ENCODE data around the gene ZBTB45.

GRCh38 chr19:58560007-58560887 lies 40.6 kb upstream of the ZBTB45 start:
- no peak for TF ChIP-seq POLR2A (IDR thresholded peaks at IDR 0.05; ENCODE audit: low read length)
- TF ChIP-seq GATA1 (IDR thresholded peaks at IDR 0.05; ENCODE audit: low read depth, low read length): no peak
